Heart right ventricle (tissue), 16 donors: ENCODE data around the gene RSPH9. TPM values are rescaled to one million over a fixed set of nuclear protein-coding genes. Genes with fewer than 3 reads are reported as not detected.

Source experiments
- ATAC-seq, 8 donors: fragments of 200-7000 bp; cut with Tn5 transposase; one replicate each; pipeline ENCODE4 v1.9.1; 2020; ENCODE audit warnings: mild to moderate bottlenecking in 8 of 8, moderate library complexity in 8 of 8, moderate number of reproducible peaks in 1 of 8
- DNase-seq, 2 donors: peaks; one replicate each; pipeline ENCODE4 v3.0.0-alpha.2; 2020
- H3K27ac ChIP-seq, 10 donors: fragments of 200-600 bp; sonication (generic) in 2 of 10; one replicate each; pipeline versions ENCODE4 v1.5.0 to v1.8.0; 2020 to 2022; ENCODE audit warnings: mild to moderate bottlenecking in 3 of 10
- H3K27me3 ChIP-seq, 7 donors: fragments of 200-600 bp; one replicate each; pipeline ENCODE4 v1.8.0; 2021 to 2022; ENCODE audit warnings: mild to moderate bottlenecking in 2 of 7
- H3K36me3 ChIP-seq, 9 donors: fragments of 200-600 bp; sonication (generic) in 1 of 9; one replicate each; pipeline versions ENCODE4 v1.5.0 to v1.8.0; 2020 to 2022; ENCODE audit warnings: mild to moderate bottlenecking in 2 of 9
- H3K4me1 ChIP-seq, 9 donors: fragments of 200-600 bp; sonication (generic) in 1 of 9; one replicate each; pipeline versions ENCODE4 v1.5.0 to v1.8.0; 2020 to 2022; ENCODE audit warnings: mild to moderate bottlenecking in 4 of 9
- H3K4me3 ChIP-seq, 10 donors: fragments of 200-600 bp; sonication (generic) in 2 of 10; one replicate each; pipeline versions ENCODE4 v1.5.0 to v1.8.0; 2020 to 2022; ENCODE audit warnings: mild to moderate bottlenecking in 7 of 10, moderate library complexity in 2 of 10
- H3K9me3 ChIP-seq, 11 donors: fragments of 200-600 bp in 10 of 11; sonication (generic) in 2 of 11; one replicate each; pipeline versions ENCODE4 v1.5.0 to v1.8.0; 2013 to 2022; ENCODE audit warnings: mild to moderate bottlenecking in 2 of 11, control low read depth in 1 of 11, moderate library complexity in 1 of 11
- CTCF ChIP-seq, 9 donors: fragments of 200-600 bp; sonication (generic) in 2 of 9; IDR thresholded peaks; one replicate each; pipeline versions ENCODE4 v1.5.0 to v1.8.0; 2021 to 2022; ENCODE audit warnings: antibody characterized with exemption in 9 of 9, mild to moderate bottlenecking in 5 of 9, moderate library complexity in 1 of 9
- WGBS, 2 donors: extraction: QIAGEN DNeasy Blood & Tissue Kit; methylation state at CpG; one replicate each; pipeline ENCODE4 v1.1.7; 2013; ENCODE audit warnings: inconsistent platforms in 1 of 2; 5-methylcytosine and 5-hydroxymethylcytosine counted together
- intact Hi-C, 10 donors: fragments of 100-400 bp; cut with DNase I; formaldehyde crosslinking; loops; one replicate each; pipeline versions ENCODE4 v1.11.1 to v1.14.2; 2022
- polyA plus RNA-seq, 2 donors: library from polyadenylated mRNA; stranded (reverse); fragments of 200-250 nt; gene quantifications; one replicate each; pipeline ENCODE4 v1.2.3, GENCODE V29; 2013
- total RNA-seq, 10 donors: library from RNA; stranded (reverse); fragmentation: NEBNext Ultra II Directional in 3 of 10; extraction: Animal tissue kit (Norgen Biotek cat#: 25700) in 3 of 10; gene quantifications; one replicate each; pipeline versions ENCODE4 v1.2.1 to v1.2.4, GENCODE V29; 2021 to 2023
- donor health status: Arrhythmogenic right ventricular cardiomyopathy.
- donor health status: ischemic (EF 13 %, LVEDD 7.1; RV severe dilation, severe dysfunction).
- donor health status: healthy with polysubstance abuse.
- donor health status: DM: no; HTN: yes; CAD: no.
- donor health status: DM: no; HTN: no; CAD: no.
- donor health status: ischemic (EF 25% LVEDD 6.9; RV normal size, moderate dysfunction).
- donor health status: ischemic (EF 25% LVEDD 5.7; RV mildly dilated, moderate dysfunction).
- donor health status: healthy.
- donor health status: DM: yes; HTN: yes; CAD: no.
- donor health status: Ischemic cardiomyopathy.
- donor health status: ischemic (EF 35%, LVEDD 5.7; RV mildly dilated, moderate dysfunction).
- donor health status: nonischemic (EF 11% LVEDD 7.7; RV severe dilation, severe dysfunction).
- donor health status: DM: yes; HTN: yes; CAD: no.
- donor health status: PGD.
- donor health status: ischemic (EF 29% LVEDD 5.4; RV normal size, mild dysfunction).
- donor health status: nonischemic (EF 23%, LVEDD 6.1; RV moderate dilation, normal function).

The RSPH9 gene
- total and polyA plus RNA-seq, 12 donors, result 0.09 to 0.45 (median 0.13) TPM; not detected in 5

- peaks cover 6 to 74% (median 38%) of the 10 kb centered on the region in 9 donors for H3K4me1 ChIP-seq
- H3K27ac ChIP-seq, result peak overlapping the region in 9 of 10 donors; percentile 1 to 66 (median 58)
- 55 to 56% methylated on average over 8 of the region's 8 CpGs for WGBS, 2 donors
- DNase-seq (no peak), ATAC-seq (peak in 5 of 8 donors; percentile 15 to 63 (median 37))
- no peak for TF ChIP-seq CTCF (IDR thresholded peaks at IDR 0.05)
- peaks cover 0 to 64% (median 15%) of the 10 kb centered on the region in 9 donors for H3K36me3 ChIP-seq
- intact Hi-C loops, result loop anchor here in 2 of 10 donors (5.0 kb wide), 1 partner anchor 34 kb away; no protein-coding TSS in a partner anchor
- H3K27me3 ChIP-seq, result no peaks in the 10 kb centered on the region
- no peak overlapping the region for H3K4me3 ChIP-seq
- no peaks in the 10 kb centered on the region for H3K9me3 ChIP-seq
Observed at GRCh38 chr6:43682724-43683429, 38.0 kb downstream of the RSPH9 start.

GRCh38 chr6:43683708-43684455 is 39.0 kb downstream of the RSPH9 start:
- ATAC-seq (no peak), DNase-seq (no peak)
- TF ChIP-seq CTCF (IDR thresholded peaks at IDR 0.05), result no peak
- peak overlapping the region in 8 of 10 donors; percentile 1 to 66 (median 49) for H3K27ac ChIP-seq
- peaks cover 10 to 81% (median 43%) of the 10 kb centered on the region in 9 donors for H3K4me1 ChIP-seq
- no peaks in the 10 kb centered on the region for H3K9me3 ChIP-seq
- 82 to 86% methylated on average over 1 of the region's 1 CpG for WGBS, 2 donors
- intact Hi-C loops, result loop anchor here in 2 of 10 donors (5.0 kb wide), 1 partner anchor 33 kb away; no protein-coding TSS in a partner anchor
- H3K27me3 ChIP-seq, result no peaks in the 10 kb centered on the region
- H3K4me3 ChIP-seq, result no peak overlapping the region
- peaks cover 0 to 54% (median 5%) of the 10 kb centered on the region in 9 donors for H3K36me3 ChIP-seq

- whole genome bisulfite sequencing, 2 donors, result 5 to 7% methylated on average over 10 of the region's 10 CpGs
- Histone ChIP-seq H3K9me3 (no peaks in the 10 kb centered on the region), H3K4me1 (peaks cover 9 to 60% (median 38%) of the 10 kb centered on the region in 9 donors), H3K36me3 (peaks cover 0 to 27% (median 0%) of the 10 kb centered on the region in 9 donors), H3K4me3 (peak overlapping the region; percentile 62 to 92 (median 88)), H3K27me3 (no peaks in the 10 kb centered on the region), H3K27ac (peak overlapping the region; percentile 63 to 90 (median 83))
- intact Hi-C loops, result no loop called here
- DNase-seq (no peak), ATAC-seq (peak in 1 of 8 donors; percentile 4)
- no peak for TF ChIP-seq CTCF (IDR thresholded peaks at IDR 0.05)
Observed at GRCh38 chr6:43687079-43687436, 42.2 kb downstream of the RSPH9 start.
